LHCN-M2 (cell line): ENCODE results near the gene ERAP2. TPM values are rescaled to one million over a fixed set of nuclear protein-coding genes. Genes with fewer than 3 reads are reported as not detected.

Source experiments
- DNase-seq: peaks from one replicate; pipeline ENCODE4 v3.0.0-alpha.2; 2012; ENCODE audit warnings: low read depth
- total RNA-seq: library from RNA; depleted of rRNA; stranded (reverse); fragments of >200 nt; gene quantifications from 2 replicates; pipeline ENCODE4 v1.2.3, GENCODE V29; 2014; rRNA removed

The ERAP2 gene
- total RNA-seq, 1 experiment from 2014 or later, result 26.9 TPM

DNA sequence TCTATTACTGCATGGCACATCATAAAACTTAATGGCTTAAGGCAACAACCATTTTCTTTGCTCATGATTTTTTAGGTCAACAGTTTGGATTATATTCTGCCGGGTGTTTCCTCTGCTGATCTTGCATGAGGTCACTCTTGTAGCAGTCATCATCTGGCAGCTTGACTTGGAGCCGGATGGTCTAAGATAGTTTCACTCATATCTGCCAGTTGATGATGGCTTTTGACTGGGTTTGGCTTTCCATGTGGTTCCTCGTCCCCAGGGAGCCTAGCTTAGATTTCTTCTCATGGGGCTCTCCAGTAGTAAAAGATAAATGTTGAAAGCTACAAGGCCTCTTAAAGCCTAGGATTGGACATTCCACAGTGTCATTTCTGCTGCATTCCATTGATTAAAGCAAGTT is 87.0 kb downstream of the ERAP2 start:
- peak; percentile 93 for DNase-seq

DNA sequence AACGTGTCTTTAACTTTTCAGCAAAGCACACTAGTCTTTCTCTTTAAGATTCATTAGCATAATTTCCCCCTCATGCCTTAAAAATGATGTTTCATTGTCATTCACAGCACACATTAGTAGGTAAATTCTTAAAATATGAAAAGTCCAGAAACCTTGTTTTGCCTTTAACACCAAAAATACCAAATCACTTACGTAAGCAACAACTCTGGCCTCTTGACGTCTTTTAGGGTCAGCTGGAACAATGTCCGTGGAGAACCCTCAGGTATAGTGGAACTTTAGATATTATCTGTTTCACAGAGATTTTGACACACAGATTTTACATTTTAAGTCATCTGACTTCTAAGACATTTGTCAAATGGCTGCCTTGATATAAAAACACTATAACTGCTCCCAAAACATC is 90.5 kb downstream of the ERAP2 start:
- DNase-seq, result no peak

DNA sequence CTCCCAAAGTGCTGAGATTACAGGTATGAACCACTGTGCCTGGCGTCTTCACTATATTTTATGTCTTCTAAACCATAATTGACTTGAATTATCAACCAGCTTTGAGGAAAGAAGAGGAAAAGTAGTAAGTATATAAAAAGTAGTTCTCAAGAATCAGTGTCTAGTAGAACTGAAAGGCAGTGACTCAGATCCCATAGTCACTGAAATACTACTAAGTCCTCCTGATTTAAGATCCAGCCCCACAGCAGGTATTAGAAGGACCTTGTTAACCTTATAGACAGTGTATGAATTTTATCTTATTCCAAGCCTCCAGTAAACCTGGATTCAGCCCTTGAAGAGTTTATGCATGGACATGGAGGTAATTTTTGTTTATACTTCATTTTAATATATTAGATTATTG is 91.1 kb downstream of the ERAP2 start:
- DNase-seq, result no peak

DNA sequence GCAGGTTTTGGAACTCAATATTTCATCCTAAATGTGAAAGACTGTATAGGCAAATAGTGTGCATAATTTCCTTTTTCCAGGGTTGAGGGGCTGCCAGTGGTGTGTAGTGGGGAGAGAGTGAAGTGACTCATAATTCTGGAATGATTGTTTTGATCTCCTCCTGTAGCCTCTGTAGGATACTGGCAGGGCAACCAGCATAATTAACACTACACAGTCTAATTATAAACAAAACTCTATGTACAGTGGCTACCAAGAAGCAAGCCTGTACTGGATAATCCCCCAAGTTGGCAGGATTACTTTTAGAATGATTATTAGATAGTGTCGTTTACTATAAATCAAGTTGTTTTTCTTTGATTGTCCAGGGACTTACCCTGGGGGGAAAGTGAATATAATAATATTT is 91.8 kb downstream of the ERAP2 start:
- peak; percentile 57 for DNase-seq

DNA sequence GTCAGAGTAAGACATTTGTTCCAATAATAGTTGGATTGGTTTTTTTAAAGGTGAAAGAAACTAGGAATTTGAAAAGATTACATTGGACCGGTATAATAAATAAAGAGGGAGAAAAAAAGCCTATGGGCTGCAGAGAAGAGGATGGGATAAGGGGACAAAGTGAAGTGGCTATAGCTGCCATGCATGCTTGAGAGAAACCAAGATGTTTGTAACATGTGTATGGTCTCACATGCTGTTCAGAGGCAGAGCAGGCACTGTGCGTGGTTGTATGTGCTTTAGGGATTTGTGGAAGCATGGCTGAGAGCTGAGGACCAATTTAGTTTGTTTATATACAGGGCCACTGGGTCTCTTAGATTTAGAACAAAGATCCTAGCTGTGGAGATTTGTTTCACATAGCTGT is 92.3 kb downstream of the ERAP2 start:
- no peak for DNase-seq

Other genes with a start within 250 kb of the ERAP2 start
- 150 and 191 TPM in 2 replicates for gene CAST, start 214.1 kb upstream of the ERAP2 start, total RNA-seq
- 17.5 and 27.6 TPM in 2 replicates for gene ERAP1, start 68.6 kb upstream of the ERAP2 start, total RNA-seq
- 20.3 and 29.5 TPM in 2 replicates for gene LNPEP, start 59.6 kb downstream of the ERAP2 start, total RNA-seq